DMS53 treated with DMSO at 0.1 percent for 48 hours (cell line): ENCODE results near the gene TXNRD2.

ENCODE experiments used
- DNase-seq: peaks from one replicate; lab custom pipeline; 2025; ENCODE audit not compliant: unreplicated experiment; lab: John Stamatoyannopoulos, UW

The TXNRD2 gene

GRCh38 chr22:19905347-19906276, 36.0 kb downstream of the TXNRD2 start:
- DNase-seq, result no peak

- DNase-seq, result no peak
These were observed 36.7 kb downstream of the TXNRD2 start for GRCh38 chr22:19904935-19905334.

- no peak for DNase-seq
These were observed 37.3 kb downstream of the TXNRD2 start for GRCh38 chr22:19904174-19904856.

DNA sequence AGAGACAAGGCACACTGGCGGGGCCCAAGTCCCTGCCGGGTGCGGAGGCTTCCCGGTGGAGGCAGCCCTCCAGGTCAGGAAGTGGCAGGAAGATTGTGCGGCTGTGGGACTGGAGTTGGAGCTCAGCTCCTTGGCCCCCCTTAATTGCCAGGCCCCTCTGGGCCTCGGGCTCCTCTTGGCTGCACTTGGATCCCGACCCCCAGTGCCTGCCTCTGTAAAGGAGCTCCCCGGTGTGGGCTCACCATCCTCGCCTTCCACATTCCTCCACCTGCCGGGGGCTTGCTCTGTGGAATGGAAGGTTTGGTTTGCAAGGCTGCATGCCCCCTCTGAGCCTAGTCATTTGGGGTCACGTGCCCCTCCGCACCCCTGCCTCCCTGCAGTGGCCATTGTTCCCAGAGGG, 38.1 kb downstream of the TXNRD2 start:
- DNase-seq, result no peak

DNA sequence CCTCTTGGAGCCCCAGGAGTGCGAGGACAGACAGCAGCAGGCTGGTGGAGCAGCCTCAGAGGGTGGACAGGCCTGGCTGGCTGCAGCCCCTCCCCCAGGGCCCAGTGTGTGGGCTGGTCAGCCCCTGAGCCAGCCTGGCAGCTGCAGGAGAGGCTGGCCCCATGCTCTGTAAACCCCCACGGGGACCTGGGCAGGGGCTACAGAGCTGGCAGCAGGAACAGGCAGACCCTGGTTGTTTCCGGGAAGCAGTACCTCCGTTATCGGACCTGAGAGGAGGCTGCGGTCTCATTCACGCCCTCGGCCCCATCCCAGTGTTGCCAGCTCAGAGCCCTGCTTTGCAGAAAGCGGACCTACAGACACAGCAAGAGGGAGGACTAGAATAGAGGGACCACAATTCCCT, 38.6 kb downstream of the TXNRD2 start:
- DNase-seq, result no peak

DNA sequence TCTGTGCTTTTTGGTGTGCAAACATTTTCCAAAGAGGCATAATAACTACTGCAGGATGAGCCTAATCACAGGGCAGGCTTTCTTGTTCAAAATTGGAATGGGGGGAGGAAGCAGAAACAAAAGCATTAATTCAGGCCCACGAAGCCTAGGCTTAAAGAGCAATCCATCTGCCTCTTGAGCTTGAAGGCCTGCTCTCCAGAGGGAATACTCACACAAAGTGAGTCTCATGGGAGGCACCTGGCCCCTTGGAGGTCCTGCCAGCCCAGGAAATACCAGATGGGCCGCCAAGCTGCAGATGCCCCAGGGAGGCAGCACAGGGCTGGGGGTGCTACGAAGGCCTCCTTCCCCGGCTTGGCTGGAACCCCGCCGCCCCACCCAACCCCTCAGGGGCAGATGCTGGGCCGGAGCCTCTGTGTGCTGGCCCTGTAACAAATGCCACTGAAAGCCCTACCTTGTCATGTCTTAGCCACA, 39.3 kb downstream of the TXNRD2 start:
- no peak for DNase-seq

DNA sequence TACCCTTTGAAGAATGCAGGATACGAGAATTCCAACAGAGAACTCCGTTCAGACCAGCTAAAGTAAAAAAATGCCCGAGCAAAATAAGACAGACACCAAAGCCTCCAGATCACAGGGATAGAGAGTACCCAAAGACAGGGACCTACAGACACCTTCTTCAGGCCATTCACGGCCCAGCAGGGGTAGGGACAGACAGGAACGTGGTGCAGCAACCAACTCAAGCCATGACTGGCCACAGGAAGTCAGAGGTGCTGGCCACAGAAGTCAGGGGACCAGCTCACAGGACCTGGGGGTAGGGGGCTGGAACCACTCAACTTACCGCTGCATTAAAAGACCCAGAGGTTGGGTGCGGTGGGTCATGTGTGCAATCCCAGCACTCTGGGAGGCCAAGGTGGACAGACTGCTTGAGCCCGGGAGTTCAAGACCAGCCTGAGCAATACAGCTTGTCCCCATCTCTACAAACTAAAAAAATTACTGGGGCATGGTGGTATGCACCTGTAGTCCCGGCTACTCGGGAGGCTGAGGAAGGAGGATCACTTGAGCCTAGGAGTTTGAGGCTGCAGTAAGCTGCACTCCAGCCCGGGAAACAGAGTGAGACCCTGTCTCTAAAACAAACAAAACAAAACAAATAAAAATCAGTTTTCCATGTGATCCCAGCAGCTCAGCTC, 39.9 kb downstream of the TXNRD2 start:
- no peak for DNase-seq

GRCh38 chr22:19900707-19901436, 40.7 kb downstream of the TXNRD2 start:
- DNase-seq, result no peak

DNA sequence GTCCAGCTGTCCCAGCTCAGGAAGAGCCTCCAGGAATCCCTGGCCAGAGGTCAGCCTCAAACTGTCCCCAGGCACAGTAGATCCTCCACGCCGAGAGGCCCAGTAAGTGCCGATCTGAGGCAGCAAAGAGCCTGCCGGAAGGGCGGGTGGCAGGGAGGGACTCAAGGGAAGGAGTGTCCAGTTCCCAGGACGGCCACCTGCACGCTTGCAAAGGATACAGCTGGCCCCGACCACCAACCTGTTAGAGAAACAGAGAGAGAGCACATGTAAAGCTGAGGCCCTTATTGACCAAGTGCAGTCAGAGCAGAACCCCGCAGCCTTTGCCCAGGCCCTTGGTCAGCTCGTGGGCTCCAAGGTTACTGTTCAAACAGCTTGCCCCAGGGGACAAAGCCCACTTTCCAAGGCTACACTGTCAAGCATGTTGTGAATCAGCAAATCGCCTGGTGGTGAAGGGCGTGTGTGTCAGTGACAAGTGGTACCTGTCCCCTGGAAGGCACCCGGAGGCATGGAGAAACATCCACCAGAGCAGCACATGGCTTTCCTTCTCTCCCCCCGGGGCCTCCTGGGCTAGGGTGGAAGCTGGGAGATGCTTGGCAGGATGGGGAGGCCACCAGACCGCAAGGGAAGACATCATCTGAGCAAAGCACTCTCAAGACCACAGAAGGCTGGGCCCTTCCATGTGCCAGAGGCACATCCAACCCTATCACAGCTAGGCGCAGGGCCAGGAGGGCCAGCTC, 42.6 kb downstream of the TXNRD2 start:
- no peak for DNase-seq

GRCh38 chr22:19898145-19898544, 43.5 kb downstream of the TXNRD2 start:
- DNase-seq, result no peak

GRCh38 chr22:19897726-19898125, 43.9 kb downstream of the TXNRD2 start:
- no peak for DNase-seq

DNA sequence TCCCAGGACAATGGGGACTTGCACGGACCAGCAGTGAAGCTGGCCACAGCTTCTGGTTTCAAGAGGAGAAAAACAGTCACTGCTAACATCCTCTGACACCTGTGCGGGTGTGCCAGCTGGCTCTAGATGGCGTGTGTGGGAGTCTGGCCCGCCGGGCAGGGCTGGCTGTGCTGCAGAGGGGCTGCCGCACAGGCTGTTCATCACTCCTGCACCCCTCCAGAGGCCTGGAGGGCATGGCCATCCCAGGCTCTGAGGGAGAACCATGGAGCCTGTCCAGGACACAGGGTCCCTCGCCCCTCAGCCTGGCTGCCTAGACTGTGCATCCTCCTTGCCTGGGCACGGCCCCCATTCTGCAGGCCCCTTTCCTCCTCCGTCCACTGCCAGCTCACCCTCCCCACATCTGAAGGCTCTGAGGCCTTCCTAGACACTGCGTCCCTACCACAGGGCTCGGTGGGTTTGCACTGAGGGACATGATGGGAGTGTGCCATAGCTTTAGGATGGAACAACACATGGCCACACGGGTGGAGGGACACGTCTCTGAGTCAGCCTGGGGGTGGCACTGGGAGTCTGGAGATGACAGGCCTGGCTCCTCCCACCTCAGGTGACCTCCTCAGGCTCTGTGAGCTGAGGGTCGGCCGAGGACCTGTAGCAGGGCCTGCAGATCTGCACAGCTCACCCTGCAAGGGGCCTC, 44.8 kb downstream of the TXNRD2 start:
- no peak for DNase-seq

GRCh38 chr22:19895160-19895849, 46.3 kb downstream of the TXNRD2 start:
- no peak for DNase-seq

- DNase-seq, result no peak
These were observed 48.3 kb downstream of the TXNRD2 start for GRCh38 chr22:19893363-19893762.

DNA sequence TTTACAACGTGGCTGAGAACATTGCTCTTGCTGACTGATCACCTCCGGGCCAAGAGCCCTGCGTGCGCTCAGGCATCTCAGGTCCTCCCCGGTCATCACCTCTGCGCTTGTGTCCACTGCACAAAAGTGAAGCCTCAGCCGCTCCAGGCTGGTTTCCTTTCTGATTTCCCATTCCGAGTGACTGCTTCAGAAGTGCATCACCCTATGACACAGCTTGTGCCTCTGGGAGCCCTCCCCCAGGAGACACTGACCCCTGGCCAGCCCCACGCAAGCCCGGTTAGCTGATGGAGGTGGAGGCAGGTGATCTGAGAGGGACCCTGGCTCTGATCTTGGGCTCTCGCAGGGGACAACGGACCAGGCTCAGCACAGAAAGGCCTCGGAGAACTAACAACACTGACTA, 48.7 kb downstream of the TXNRD2 start:
- DNase-seq, result no peak

- no peak for DNase-seq
These were observed 49.2 kb downstream of the TXNRD2 start for GRCh38 chr22:19892257-19892879.

- peak; percentile 5 for DNase-seq
These were observed 50.0 kb downstream of the TXNRD2 start for GRCh38 chr22:19891317-19892256.
